Upper lobe of left lung (tissue), 4 donors: ENCODE results near the gene PCDHB9.
"Not testable (repeated sequence)": the region's sequence is repeated elsewhere in the genome, so short reads cannot be mapped to it uniquely, and the experiment has no call there.

Source experiments
- POLR2AphosphoS5 ChIP-seq, 2 donors: sonication (generic); formaldehyde crosslinking; IDR thresholded peaks; one replicate each; pipeline ENCODE4 v1.5.1; 2017; ENCODE audit warnings: antibody characterized with exemption in 2 of 2
- TF ChIP-seq, protein P1 (sequence below), 6 experiments: fragments of 450-650 bp in 4 of 6; fragments of 200-600 bp in 2 of 6; sonication (generic) in 2 of 6; IDR thresholded peaks; one replicate each; pipeline ENCODE4 v1.5.1; 2016 to 2019; ENCODE audit warnings: antibody characterized with exemption in 6 of 6

DNA sequence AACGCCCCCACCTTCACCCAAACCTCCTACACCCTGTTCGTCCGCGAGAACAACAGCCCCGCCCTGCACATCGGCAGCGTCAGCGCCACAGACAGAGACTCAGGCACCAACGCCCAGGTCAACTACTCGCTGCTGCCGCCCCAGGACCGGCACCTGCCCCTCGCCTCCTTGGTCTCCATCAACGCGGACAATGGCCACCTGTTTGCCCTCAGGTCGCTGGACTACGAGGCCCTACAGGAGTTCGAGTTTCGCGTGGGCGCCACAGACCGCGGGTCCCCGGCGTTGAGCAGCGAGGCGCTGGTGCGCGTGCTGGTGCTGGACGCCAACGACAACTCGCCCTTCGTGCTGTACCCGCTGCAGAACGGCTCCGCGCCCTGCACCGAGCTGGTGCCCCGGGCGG, 37.9 kb downstream of the PCDHB9 start:
- TF ChIP-seq, protein P1, sequence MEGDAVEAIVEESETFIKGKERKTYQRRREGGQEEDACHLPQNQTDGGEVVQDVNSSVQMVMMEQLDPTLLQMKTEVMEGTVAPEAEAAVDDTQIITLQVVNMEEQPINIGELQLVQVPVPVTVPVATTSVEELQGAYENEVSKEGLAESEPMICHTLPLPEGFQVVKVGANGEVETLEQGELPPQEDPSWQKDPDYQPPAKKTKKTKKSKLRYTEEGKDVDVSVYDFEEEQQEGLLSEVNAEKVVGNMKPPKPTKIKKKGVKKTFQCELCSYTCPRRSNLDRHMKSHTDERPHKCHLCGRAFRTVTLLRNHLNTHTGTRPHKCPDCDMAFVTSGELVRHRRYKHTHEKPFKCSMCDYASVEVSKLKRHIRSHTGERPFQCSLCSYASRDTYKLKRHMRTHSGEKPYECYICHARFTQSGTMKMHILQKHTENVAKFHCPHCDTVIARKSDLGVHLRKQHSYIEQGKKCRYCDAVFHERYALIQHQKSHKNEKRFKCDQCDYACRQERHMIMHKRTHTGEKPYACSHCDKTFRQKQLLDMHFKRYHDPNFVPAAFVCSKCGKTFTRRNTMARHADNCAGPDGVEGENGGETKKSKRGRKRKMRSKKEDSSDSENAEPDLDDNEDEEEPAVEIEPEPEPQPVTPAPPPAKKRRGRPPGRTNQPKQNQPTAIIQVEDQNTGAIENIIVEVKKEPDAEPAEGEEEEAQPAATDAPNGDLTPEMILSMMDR (IDR thresholded peaks at IDR 0.05), result not testable (repeated sequence)
- not testable (repeated sequence) for TF ChIP-seq POLR2AphosphoS5 (IDR thresholded peaks at IDR 0.05)
